Esophagus (tissue), 2 donors: Measurements from ENCODE around the gene COG1. TPM values are rescaled to one million over a fixed set of nuclear protein-coding genes. Genes with fewer than 3 reads are reported as not detected.
"Not testable (repeated sequence)": the region's sequence is repeated elsewhere in the genome, so short reads cannot be mapped to it uniquely, and the experiment has no call there.

Experiments
- H3K27ac ChIP-seq, 2 donors: one replicate each; pipeline ENCODE4 v1.5.1; 2013; ENCODE audit warnings: low read depth in 2 of 2, mild to moderate bottlenecking in 2 of 2, inconsistent platforms in 1 of 2, low read length in 1 of 2, moderate library complexity in 1 of 2
- H3K27me3 ChIP-seq, 2 donors: one replicate each; pipeline ENCODE4 v1.6.1; 2013; ENCODE audit warnings: low read length in 2 of 2, control low read depth in 1 of 2, mild to moderate bottlenecking in 1 of 2; ENCODE audit not compliant: insufficient read depth in 2 of 2, control insufficient read depth in 1 of 2
- H3K36me3 ChIP-seq, 2 donors: one replicate each; pipeline ENCODE4 v1.6.1; 2013; ENCODE audit warnings: low read length in 1 of 2; ENCODE audit not compliant: control insufficient read depth in 2 of 2, insufficient read depth in 2 of 2
- H3K4me1 ChIP-seq, 2 donors: one replicate each; pipeline ENCODE4 v1.6.1; 2013; ENCODE audit warnings: low read length in 1 of 2; ENCODE audit not compliant: control insufficient read depth in 2 of 2, insufficient read depth in 2 of 2
- H3K4me3 ChIP-seq, 2 donors: one replicate each; pipeline ENCODE4 v1.5.1; 2013; ENCODE audit warnings: low read length in 2 of 2, mild to moderate bottlenecking in 2 of 2, low read depth in 1 of 2, moderate library complexity in 1 of 2
- H3K9me3 ChIP-seq, 2 donors: one replicate each; pipeline ENCODE4 v1.6.1; 2013; ENCODE audit warnings: mild to moderate bottlenecking in 2 of 2, low read depth in 1 of 2, low read length in 1 of 2, moderate library complexity in 1 of 2; ENCODE audit not compliant: control insufficient read depth in 2 of 2, insufficient read depth in 1 of 2
- WGBS, 2 donors: extraction: QIAGEN DNeasy Blood & Tissue Kit; methylation state at CpG; one replicate each; pipeline ENCODE4 v1.1.7; 2013; 5-methylcytosine and 5-hydroxymethylcytosine counted together
- polyA plus RNA-seq, 2 donors: library from polyadenylated mRNA; stranded (reverse); fragments of 200-250 nt; gene quantifications; one replicate each; pipeline ENCODE4 v1.2.3, GENCODE V29; 2013
- donor health status: healthy with polysubstance abuse.
- donor health status: Bipolar disorder and iron deficiency.

COG1 gene
- polyA plus RNA-seq, result 10 to 100 TPM; 11.0 to 13.0 TPM

GRCh38 chr17:73192894-73193701 lies at the start of gene COG1:
COG1 (plus strand) TSS chr17:73193055; CDS start chr17:73193070, 15 bp downstream.
- Histone ChIP-seq H3K27me3 (no peaks in the 10 kb centered on the region), H3K9me3 (no peaks in the 10 kb centered on the region), H3K36me3 (peaks cover 7 to 10% of the 10 kb centered on the region in 2 donors), H3K4me3 (peak within 1 kb of the TSS; percentile 86 to 96), H3K27ac (peak within 1 kb of the TSS; percentile 94 to 95), H3K4me1 (peaks cover 0 to 2% of the 10 kb centered on the region in 2 donors)
- WGBS, 2 donors, result 1% methylated on average over 49 to 79 of the region's 84 CpGs

- H3K4me3 ChIP-seq, H3K27me3 ChIP-seq, H3K9me3 ChIP-seq, H3K36me3 ChIP-seq, H3K27ac ChIP-seq, H3K4me1 ChIP-seq: not testable (repeated sequence)
- WGBS, 2 donors, result 80 to 81% methylated on average over 3 of the region's 3 CpGs
Measured at GRCh38 chr17:73144209-73144608, 48.6 kb upstream of the COG1 start.

DNA sequence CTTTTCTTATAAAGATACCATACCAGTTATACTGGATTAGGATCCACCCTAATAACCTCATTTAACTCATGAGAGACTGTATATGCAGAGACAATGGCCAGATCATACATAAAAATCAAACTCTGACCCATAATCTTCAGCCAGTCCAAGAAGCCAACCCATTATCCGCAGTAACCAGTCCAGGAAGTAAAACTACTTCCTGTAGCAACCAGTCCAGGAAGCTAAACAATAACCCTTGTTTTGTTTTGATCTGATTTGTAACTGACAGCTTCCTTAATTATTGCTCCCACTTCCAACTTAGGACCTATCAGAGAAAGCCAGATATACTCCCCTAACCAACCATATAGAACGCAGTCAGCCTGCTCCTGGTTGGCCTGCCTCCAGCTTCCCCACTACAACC lies 47.2 kb upstream of the COG1 start:
- Histone ChIP-seq H3K36me3 (no peaks in the 10 kb centered on the region), H3K27ac (peak overlapping the region in 1 of 2 donors; percentile 62), H3K4me3 (no peak overlapping the region), H3K27me3 (no peaks in the 10 kb centered on the region), H3K4me1 (no peaks in the 10 kb centered on the region), H3K9me3 (peaks cover 2 to 4% of the 10 kb centered on the region in 2 donors)
- 77 to 87% methylated on average over 2 of the region's 2 CpGs for WGBS, 2 donors

DNA sequence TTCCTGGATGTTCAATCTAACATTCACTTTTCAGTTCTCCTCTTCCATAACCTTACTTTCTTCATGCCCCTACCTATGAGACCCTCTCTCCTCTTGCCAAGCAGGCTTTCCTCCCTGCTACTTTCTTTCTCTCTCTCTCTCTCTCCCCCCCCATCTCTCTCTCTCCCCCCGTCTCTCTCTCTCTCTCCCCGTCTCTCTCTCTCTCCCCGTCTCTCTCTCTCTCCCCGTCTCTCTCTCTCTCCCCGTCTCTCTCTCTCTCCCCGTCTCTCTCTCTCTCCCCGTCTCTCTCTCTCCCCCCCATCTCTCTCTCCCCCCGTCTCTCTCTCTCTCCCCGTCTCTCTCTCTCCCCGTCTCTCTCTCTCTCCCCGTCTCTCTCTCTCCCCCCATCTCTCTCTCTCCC lies 45.1 kb upstream of the COG1 start:
- H3K4me1 ChIP-seq, H3K9me3 ChIP-seq, H3K36me3 ChIP-seq, H3K27me3 ChIP-seq, H3K4me3 ChIP-seq, H3K27ac ChIP-seq: not testable (repeated sequence)
- WGBS, 2 donors, result 66 to 88% methylated on average over 10 to 11 of the region's 11 CpGs

- H3K9me3 ChIP-seq, result peaks cover 2 to 4% of the 10 kb centered on the region in 2 donors
- H3K4me3 ChIP-seq, result no peak overlapping the region
- H3K4me1 ChIP-seq, result no peaks in the 10 kb centered on the region
- no peak overlapping the region for H3K27ac ChIP-seq
- H3K27me3 ChIP-seq, result no peaks in the 10 kb centered on the region
- WGBS, 2 donors, result 76% methylated on average over 6 of the region's 6 CpGs
- H3K36me3 ChIP-seq, result no peaks in the 10 kb centered on the region
Measured at GRCh38 chr17:73148540-73149334, 44.1 kb upstream of the COG1 start.

GRCh38 chr17:73150622-73151300 lies 42.1 kb upstream of the COG1 start:
- not testable (repeated sequence) for H3K36me3 ChIP-seq, H3K27ac ChIP-seq, H3K9me3 ChIP-seq, H3K4me3 ChIP-seq, H3K4me1 ChIP-seq, H3K27me3 ChIP-seq
- WGBS, 2 donors, result 61 to 66% methylated on average over 14 of the region's 14 CpGs

- Histone ChIP-seq H3K9me3 (no peaks in the 10 kb centered on the region), H3K36me3 (no peaks in the 10 kb centered on the region), H3K4me3 (no peak overlapping the region), H3K4me1 (no peaks in the 10 kb centered on the region), H3K27ac (no peak overlapping the region), H3K27me3 (no peaks in the 10 kb centered on the region)
- 57 to 78% methylated on average over 9 of the region's 9 CpGs for WGBS, 2 donors
Measured at GRCh38 chr17:73151916-73152632, 40.8 kb upstream of the COG1 start.

GRCh38 chr17:73155410-73156165 lies 37.3 kb upstream of the COG1 start:
- Histone ChIP-seq H3K27ac (no peak overlapping the region), H3K4me1 (no peaks in the 10 kb centered on the region), H3K36me3 (no peaks in the 10 kb centered on the region), H3K9me3 (no peaks in the 10 kb centered on the region), H3K4me3 (no peak overlapping the region), H3K27me3 (no peaks in the 10 kb centered on the region)
- 68 to 69% methylated on average over 14 to 15 of the region's 15 CpGs for WGBS, 2 donors
